ENCODE data around the gene DTNBP1. TPM values are rescaled to one million over a fixed set of nuclear protein-coding genes. Genes with fewer than 3 reads are reported as not detected.

Gene DTNBP1
- total RNA-seq, 1 donor from 2014 or later, result 18.2 TPM

DNA sequence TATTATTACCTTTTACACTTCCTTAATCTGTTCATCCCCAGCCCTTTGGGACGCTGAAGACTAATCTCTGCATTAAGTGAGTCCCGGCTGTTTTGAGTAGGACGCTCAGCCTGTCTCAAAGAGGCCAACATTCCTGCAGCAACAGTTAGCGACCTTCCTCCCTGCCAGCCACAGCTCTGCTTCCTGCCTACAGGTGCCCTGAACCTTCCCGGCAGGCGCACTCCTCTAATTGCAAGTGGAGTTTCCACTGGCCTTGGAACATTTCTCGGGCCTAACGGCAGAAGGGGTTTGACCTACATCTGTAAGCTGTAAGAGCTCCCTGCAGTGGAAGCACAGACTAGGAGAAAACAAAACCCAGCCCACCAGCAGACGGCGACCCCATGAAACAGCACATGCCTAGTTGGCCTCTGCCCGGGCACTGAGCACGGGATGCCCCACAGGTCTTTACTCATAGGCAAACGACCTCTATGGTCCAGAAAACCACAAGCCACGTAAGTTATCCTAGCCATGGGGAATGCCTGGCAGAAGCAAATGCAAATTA, 137.9 kb downstream of the DTNBP1 start:
- intact Hi-C loops (cut with DNase I), result no loop called here
- TF ChIP-seq POLR2AphosphoS5 (IDR thresholded peaks at IDR 0.05; ENCODE audit: insufficient read depth in 1 of 2, low read depth in 1 of 2) (no peak), POLR2A (IDR thresholded peaks at IDR 0.05) (no peak)
- TF ChIP-seq, protein P1, sequence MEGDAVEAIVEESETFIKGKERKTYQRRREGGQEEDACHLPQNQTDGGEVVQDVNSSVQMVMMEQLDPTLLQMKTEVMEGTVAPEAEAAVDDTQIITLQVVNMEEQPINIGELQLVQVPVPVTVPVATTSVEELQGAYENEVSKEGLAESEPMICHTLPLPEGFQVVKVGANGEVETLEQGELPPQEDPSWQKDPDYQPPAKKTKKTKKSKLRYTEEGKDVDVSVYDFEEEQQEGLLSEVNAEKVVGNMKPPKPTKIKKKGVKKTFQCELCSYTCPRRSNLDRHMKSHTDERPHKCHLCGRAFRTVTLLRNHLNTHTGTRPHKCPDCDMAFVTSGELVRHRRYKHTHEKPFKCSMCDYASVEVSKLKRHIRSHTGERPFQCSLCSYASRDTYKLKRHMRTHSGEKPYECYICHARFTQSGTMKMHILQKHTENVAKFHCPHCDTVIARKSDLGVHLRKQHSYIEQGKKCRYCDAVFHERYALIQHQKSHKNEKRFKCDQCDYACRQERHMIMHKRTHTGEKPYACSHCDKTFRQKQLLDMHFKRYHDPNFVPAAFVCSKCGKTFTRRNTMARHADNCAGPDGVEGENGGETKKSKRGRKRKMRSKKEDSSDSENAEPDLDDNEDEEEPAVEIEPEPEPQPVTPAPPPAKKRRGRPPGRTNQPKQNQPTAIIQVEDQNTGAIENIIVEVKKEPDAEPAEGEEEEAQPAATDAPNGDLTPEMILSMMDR (IDR thresholded peaks at IDR 0.05), result no peak
- Histone ChIP-seq H3K27me3 (no peaks in the 10 kb centered on the region), H3K27ac (no peak overlapping the region), H3K9me3 (no peaks in the 10 kb centered on the region), H3K36me3 (peaks cover 0 to 24% of the 10 kb centered on the region in 2 donors), H3K4me1 (peaks cover 17% of the 10 kb centered on the region), H3K4me3 (no peak overlapping the region)
- peak in 1 of 2 donors; percentile 67 for DNase-seq (ENCODE audit: extremely low spot score in 2 of 2)

DNA sequence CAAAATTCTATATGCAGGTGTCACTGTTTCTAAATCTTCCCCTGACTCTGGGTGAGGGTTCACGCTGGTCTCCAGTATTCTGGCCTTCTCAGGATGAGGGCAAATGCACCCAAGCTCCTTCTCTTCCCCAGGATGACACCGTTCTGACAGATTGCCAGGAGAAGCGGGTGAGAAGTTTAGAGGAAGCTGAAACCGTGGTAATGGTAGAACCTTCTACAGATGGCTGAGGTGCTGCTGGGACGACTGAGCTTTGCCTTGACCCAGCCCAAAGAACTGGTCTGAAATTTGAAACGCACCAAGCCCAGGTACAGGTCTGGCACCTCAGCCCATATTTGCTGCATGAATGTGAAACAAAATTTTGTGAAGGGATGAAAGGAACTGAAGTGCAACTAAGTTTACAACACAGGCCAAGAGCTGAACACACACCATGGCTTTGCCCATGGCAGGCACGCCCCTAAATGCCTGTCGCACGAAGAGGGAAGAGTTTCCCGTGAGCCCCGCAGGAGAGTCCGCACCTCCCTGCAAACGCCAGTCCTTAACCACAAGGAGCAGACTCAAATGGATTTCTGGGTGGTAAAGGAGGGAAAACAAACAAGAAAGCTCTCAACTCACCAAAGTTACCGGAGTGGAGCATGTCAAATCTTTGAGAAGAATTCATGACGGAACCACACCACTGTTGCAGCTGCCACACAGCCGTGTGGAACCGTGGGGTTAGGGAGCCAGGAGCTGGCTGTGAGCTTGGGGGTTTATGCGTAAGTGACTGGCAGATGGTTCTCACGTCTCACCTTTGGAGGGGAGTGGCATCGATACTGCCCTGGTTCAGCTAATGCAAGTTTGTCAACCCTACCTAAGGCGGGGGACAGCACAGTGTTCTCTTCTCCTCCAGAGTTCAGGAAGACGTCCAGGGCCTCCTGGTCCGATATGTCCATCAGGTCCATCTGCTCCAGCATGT, 138.9 kb downstream of the DTNBP1 start:
- peak in 1 of 2 donors; percentile 67 for DNase-seq (ENCODE audit: extremely low spot score in 2 of 2)
- Histone ChIP-seq H3K27me3 (no peaks in the 10 kb centered on the region), H3K27ac (no peak overlapping the region), H3K36me3 (peaks cover 0 to 33% of the 10 kb centered on the region in 2 donors), H3K4me3 (no peak overlapping the region), H3K9me3 (no peaks in the 10 kb centered on the region), H3K4me1 (peaks cover 17% of the 10 kb centered on the region)
- intact Hi-C loops (cut with DNase I), result no loop called here
- TF ChIP-seq POLR2A (IDR thresholded peaks at IDR 0.05), result no peak
- TF ChIP-seq, protein P1 (IDR thresholded peaks at IDR 0.05), result no peak
- TF ChIP-seq POLR2AphosphoS5 (IDR thresholded peaks at IDR 0.05; ENCODE audit: insufficient read depth in 1 of 2, low read depth in 1 of 2), result no peak

DNA sequence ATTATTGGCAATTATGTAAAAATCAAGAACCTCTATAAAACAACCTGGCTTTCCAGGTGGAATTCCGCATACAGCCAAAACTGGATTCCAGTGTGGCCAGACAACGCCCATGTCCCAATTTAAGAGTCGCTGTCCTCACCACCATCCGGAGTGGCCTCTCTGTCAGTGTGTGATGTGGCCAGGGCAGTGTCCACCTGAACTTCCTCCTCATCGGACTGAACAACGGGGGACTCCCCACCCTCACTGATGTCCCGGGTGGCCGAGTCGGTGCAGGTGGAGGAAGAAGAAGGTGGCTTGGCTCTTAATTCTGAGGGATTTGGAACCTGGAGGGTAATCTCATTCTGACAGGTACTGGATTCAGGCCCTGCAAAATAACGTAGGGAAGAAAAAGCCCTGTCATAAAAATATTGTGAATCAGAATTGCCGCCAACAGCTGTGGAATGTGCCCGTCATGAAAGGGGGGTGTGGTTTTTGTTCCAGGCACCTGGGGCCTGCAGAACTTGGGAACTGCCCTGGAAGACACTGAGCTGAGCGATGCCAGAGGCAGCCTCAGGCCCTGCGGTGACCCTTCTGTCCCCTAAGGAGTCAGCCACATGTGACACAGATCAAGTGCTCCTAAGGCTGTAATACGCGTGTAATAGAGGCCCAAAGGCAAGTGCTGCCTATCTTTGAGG, 139.8 kb downstream of the DTNBP1 start:
- Histone ChIP-seq H3K27me3 (no peaks in the 10 kb centered on the region), H3K9me3 (no peaks in the 10 kb centered on the region), H3K4me1 (peaks cover 17% of the 10 kb centered on the region), H3K4me3 (no peak overlapping the region), H3K36me3 (peaks cover 0 to 41% of the 10 kb centered on the region in 2 donors), H3K27ac (no peak overlapping the region)
- intact Hi-C loops (cut with DNase I), result no loop called here
- DNase-seq (ENCODE audit: extremely low spot score in 2 of 2), result no peak
- TF ChIP-seq POLR2AphosphoS5 (IDR thresholded peaks at IDR 0.05; ENCODE audit: insufficient read depth in 1 of 2, low read depth in 1 of 2), result no peak
- TF ChIP-seq POLR2A (IDR thresholded peaks at IDR 0.05), result no peak
- TF ChIP-seq, protein P1 (IDR thresholded peaks at IDR 0.05), result no peak

DNA sequence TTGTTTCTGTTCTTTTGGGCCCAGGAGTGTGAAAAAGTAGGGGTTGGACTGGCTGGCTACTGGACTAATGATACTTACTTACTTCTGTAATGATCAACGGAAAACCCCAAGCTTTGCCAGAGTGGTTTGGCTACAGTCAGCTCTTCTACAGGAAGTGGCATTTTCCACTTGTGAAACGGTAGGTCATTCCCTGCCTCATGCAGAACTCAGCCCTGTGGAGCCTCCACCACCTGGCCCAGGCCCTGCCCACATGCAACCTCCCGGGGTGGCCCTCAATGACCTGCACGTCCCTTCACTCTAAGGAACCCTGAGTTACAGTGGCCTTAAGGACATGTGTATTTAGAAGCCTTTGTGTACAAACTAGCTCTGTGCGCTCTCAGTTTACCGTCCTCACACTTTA, 140.4 kb downstream of the DTNBP1 start:
- Histone ChIP-seq H3K27me3 (no peaks in the 10 kb centered on the region), H3K36me3 (peaks cover 0 to 46% of the 10 kb centered on the region in 2 donors), H3K4me3 (no peak overlapping the region), H3K27ac (no peak overlapping the region), H3K4me1 (peaks cover 17% of the 10 kb centered on the region), H3K9me3 (no peaks in the 10 kb centered on the region)
- intact Hi-C loops (cut with DNase I), result no loop called here
- no peak for TF ChIP-seq POLR2AphosphoS5 (IDR thresholded peaks at IDR 0.05; ENCODE audit: insufficient read depth in 1 of 2, low read depth in 1 of 2)
- TF ChIP-seq, protein P1 (IDR thresholded peaks at IDR 0.05), result no peak
- TF ChIP-seq POLR2A (IDR thresholded peaks at IDR 0.05), result no peak
- DNase-seq (ENCODE audit: extremely low spot score in 2 of 2), result no peak

Data from vagina (tissue), 2 donors.